Ishikawa (cell line): ENCODE measurements around the gene RAPGEF4.

Experiments
- CEBPB ChIP-seq: IDR thresholded peaks from 2 replicates; pipeline ENCODE4 v1.6.1; 2012
- CREB1 ChIP-seq: IDR thresholded peaks from 2 replicates; pipeline ENCODE4 v1.6.1; 2012; ENCODE audit warnings: low read depth
- EGR1 ChIP-seq: IDR thresholded peaks from 2 replicates; pipeline ENCODE4 v1.6.1; 2012
- EP300 ChIP-seq: IDR thresholded peaks from 2 replicates; pipeline ENCODE4 v1.6.1; 2012; ENCODE audit warnings: borderline replicate concordance
- FOXM1 ChIP-seq: IDR thresholded peaks from 2 replicates; pipeline ENCODE4 v1.6.1; 2012; ENCODE audit warnings: low read depth, borderline replicate concordance
- NFIC ChIP-seq: IDR thresholded peaks from 2 replicates; pipeline ENCODE4 v1.6.1; 2012
- RAD21 ChIP-seq: IDR thresholded peaks from 2 replicates; pipeline ENCODE4 v1.6.1; 2012; ENCODE audit warnings: low read depth
- TAF1 ChIP-seq: IDR thresholded peaks from 2 replicates; pipeline ENCODE4 v1.6.1; 2012; ENCODE audit warnings: low read depth, mild to moderate bottlenecking
- TCF12 ChIP-seq: IDR thresholded peaks from 2 replicates; pipeline ENCODE4 v1.6.1; 2012; ENCODE audit warnings: low read depth
- TEAD4 ChIP-seq: IDR thresholded peaks from 2 replicates; pipeline ENCODE4 v1.6.1; 2012
- YY1 ChIP-seq: IDR thresholded peaks from 2 replicates; pipeline ENCODE4 v1.6.1; 2012; ENCODE audit warnings: low read depth
- ZBTB7A ChIP-seq: IDR thresholded peaks from 2 replicates; pipeline ENCODE4 v1.6.1; 2012; ENCODE audit warnings: low read depth
- TF ChIP-seq, protein P1 (sequence below): IDR thresholded peaks from 2 replicates; pipeline ENCODE4 v1.6.1; 2012; ENCODE audit warnings: low read depth, mild to moderate bottlenecking
- TF ChIP-seq, protein P2 (sequence below): IDR thresholded peaks from 2 replicates; pipeline ENCODE4 v1.6.1; 2012
- TF ChIP-seq, protein P3 (sequence below): IDR thresholded peaks from 2 replicates; pipeline ENCODE4 v1.6.1; 2012

Gene RAPGEF4

DNA sequence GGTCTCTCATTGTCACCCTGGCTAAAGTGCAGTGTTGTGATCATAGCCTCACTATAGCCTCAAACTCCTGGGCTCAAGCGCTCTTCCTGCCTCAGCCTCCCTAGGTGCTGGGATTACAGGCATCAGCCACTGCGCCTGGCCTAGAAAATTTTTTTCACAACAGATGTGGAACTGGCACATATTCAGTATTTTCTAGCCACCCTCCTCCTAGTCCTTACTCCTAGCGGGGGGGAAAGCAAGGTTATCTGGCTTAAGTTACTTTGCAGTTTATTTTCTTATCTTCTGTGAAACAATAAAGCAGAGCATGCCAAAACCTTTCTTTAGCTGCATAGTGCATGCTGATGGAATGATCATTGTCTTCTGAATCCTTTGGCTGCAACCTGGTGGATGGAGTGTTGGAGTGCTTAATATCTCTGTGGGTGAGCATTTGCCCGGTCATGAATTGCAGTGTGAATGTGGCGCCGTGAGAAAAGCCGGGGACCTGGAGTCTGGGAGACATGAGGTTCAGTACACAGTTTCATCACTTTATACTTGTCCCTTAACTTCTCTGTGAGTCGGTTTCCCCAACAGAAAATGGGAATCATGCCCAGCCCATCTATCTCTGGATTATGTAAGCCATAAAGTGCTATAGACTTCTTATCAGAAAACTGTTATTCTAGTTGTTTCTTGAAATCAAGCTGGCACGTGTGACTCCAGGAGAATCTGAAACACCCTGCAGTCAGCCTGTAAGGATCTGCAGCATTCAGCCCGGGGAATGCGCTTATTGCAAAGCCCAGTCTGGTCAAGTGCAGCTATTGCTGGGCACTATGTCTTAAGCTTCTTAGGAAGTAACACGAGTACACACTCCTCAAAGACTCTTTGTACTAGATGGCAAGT, 301.8 kb downstream of the RAPGEF4 start:
- no peak for TF ChIP-seq FOXM1
- no peak for TF ChIP-seq ZBTB7A
- no peak for TF ChIP-seq CREB1
- no peak for TF ChIP-seq YY1
- TF ChIP-seq, protein P1, sequence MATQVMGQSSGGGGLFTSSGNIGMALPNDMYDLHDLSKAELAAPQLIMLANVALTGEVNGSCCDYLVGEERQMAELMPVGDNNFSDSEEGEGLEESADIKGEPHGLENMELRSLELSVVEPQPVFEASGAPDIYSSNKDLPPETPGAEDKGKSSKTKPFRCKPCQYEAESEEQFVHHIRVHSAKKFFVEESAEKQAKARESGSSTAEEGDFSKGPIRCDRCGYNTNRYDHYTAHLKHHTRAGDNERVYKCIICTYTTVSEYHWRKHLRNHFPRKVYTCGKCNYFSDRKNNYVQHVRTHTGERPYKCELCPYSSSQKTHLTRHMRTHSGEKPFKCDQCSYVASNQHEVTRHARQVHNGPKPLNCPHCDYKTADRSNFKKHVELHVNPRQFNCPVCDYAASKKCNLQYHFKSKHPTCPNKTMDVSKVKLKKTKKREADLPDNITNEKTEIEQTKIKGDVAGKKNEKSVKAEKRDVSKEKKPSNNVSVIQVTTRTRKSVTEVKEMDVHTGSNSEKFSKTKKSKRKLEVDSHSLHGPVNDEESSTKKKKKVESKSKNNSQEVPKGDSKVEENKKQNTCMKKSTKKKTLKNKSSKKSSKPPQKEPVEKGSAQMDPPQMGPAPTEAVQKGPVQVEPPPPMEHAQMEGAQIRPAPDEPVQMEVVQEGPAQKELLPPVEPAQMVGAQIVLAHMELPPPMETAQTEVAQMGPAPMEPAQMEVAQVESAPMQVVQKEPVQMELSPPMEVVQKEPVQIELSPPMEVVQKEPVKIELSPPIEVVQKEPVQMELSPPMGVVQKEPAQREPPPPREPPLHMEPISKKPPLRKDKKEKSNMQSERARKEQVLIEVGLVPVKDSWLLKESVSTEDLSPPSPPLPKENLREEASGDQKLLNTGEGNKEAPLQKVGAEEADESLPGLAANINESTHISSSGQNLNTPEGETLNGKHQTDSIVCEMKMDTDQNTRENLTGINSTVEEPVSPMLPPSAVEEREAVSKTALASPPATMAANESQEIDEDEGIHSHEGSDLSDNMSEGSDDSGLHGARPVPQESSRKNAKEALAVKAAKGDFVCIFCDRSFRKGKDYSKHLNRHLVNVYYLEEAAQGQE = no peak
- no peak for TF ChIP-seq TEAD4
- TF ChIP-seq EP300 = no peak
- TF ChIP-seq NFIC = no peak
- no peak for TF ChIP-seq EGR1

DNA sequence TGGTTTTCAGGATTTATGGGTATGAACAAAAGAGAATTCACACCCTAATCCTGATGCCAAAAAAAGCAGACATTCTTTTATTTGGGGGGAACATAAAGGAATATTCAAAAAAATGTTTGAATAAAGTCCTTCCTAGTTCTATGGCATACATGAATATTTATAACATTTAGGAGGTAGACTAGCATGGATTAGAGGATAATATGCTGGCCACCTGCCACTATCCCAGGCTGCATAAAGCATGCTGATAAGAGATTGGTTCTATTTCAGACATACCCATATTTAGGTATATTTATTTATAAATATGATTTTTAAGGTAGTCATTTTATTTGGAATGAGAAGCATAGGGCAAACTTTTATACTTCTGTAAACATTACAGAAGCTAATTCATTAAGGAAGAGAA, 305.1 kb downstream of the RAPGEF4 start:
- TF ChIP-seq, protein P2, sequence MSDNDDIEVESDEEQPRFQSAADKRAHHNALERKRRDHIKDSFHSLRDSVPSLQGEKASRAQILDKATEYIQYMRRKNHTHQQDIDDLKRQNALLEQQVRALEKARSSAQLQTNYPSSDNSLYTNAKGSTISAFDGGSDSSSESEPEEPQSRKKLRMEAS = no peak
- TF ChIP-seq YY1 = no peak
- no peak for TF ChIP-seq CREB1
- no peak for TF ChIP-seq EP300
- no peak for TF ChIP-seq TAF1
- no peak for TF ChIP-seq NFIC
- TF ChIP-seq, protein P1 = no peak

DNA sequence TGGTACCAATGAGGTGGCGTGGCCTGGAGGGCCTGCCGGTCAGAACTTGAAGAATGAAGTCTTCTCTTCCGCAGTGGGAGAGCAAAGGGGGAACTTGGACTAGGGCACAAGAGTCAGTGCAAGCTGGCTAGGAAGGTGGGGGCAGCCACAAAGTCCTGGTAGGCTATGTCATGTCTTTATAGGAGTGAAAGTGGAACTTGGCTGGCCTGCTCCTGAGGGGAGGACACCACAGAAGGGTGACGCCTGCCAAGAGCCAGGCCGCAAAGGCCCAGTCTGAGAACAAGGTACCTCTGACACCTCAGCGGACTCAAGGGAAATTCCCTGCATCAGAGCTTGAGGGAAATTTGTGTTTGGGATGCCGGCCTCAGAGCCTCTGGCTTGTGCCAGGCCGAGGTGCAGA, 307.8 kb downstream of the RAPGEF4 start:
- TF ChIP-seq FOXM1 = no peak
- TF ChIP-seq, protein P3, sequence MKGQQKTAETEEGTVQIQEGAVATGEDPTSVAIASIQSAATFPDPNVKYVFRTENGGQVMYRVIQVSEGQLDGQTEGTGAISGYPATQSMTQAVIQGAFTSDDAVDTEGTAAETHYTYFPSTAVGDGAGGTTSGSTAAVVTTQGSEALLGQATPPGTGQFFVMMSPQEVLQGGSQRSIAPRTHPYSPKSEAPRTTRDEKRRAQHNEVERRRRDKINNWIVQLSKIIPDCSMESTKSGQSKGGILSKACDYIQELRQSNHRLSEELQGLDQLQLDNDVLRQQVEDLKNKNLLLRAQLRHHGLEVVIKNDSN = no peak
- no peak for TF ChIP-seq ZBTB7A

DNA sequence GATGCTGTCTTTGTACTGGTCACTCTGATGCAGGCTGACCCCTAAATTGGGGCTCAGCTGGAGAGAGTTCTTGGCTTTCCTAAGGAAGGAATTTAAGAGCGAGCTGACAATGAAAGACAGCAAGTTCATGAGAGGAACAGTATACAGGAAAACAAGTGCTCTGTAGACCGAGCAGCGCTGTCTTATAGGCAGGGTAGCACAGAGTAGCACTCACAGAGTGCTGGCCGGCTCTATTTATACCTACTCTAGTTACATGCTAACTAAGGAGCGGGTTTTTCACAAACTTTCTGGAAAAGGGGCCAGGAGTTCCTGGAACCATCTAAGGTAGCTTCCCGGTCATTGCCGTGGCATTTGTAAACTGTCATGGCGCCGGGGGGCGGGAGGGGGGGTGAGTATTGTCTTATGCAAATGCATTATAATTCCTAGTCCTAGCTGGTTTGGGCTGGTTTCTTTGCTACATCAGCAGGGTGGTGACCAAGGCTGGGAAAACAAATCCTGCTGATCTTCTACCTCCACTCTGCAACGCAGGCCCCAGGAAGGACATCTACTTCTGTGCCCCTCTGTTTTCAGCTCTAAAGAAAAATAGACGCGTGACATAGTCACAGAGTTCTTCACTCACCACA, 308.4 kb downstream of the RAPGEF4 start:
- TF ChIP-seq TEAD4 = no peak
- TF ChIP-seq YY1 = no peak
- no peak for TF ChIP-seq TAF1
- TF ChIP-seq CREB1 = no peak
- TF ChIP-seq, protein P3 = no peak
- TF ChIP-seq, protein P2 = no peak
- TF ChIP-seq EGR1 = no peak

DNA sequence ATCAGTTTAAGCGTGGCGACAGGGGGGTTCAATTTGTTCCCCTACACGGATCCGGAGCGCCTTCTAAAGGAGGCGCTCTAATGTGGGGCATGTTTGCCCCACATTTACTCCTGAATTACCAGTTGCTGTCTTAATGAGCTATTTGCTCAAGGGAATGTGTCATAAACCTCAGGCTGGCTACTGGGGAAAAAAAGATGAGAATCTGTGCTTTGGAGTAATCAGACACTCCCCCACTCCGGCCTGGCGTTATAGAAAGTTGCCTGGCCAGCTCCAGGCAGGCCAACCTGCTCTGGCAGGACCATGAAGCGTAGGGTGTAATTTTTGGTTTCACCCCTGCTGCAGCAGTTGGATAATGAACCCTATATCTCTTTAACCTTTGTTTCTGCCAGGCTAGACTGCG, 309.0 kb downstream of the RAPGEF4 start:
- TF ChIP-seq, protein P2 = no peak
- TF ChIP-seq TCF12 = no peak
- no peak for TF ChIP-seq YY1
- TF ChIP-seq FOXM1 = no peak
- no peak for TF ChIP-seq TEAD4
- no peak for TF ChIP-seq RAD21
- no peak for TF ChIP-seq NFIC
- no peak for TF ChIP-seq EP300
- TF ChIP-seq CEBPB = no peak

DNA sequence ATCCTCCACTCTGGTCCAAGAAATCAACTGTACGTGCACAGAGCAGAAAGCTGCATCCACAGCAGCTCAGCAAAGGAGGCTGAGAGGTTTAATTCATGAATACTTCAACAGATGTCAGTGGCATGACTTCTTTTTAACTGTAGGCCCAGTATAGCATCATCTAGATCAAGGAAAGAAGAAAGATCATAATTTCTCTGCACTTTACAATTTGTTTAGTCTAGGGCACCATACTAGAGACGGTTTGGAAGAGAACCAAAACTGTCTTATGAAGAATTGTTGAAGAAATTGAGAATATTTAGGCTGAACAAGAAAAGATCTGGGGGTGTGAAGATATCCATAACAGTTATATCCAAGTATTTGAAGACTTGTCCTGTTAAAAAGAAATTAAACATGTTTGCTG, 309.5 kb downstream of the RAPGEF4 start:
- TF ChIP-seq EP300 (no peak), FOXM1 (no peak), EGR1 (no peak), CREB1 (no peak)
